ENCODE measurements around the gene PLA2G4C.

Gene PLA2G4C

GRCh38 chr19:48061401-48062344 is 48.9 kb downstream of the PLA2G4C start:
- no peak for DNase-seq (ENCODE audit: low read depth in 2 of 2, low spot score in 1 of 2)

GRCh38 chr19:48060381-48060780 is 50.2 kb downstream of the PLA2G4C start:
- DNase-seq (ENCODE audit: low read depth in 2 of 2, low spot score in 1 of 2): no peak

GRCh38 chr19:48059331-48059730 is 51.3 kb downstream of the PLA2G4C start:
- no peak for DNase-seq (ENCODE audit: low read depth in 2 of 2, low spot score in 1 of 2)

- DNase-seq (ENCODE audit: low read depth in 2 of 2, low spot score in 1 of 2): no peak
Measured at GRCh38 chr19:48053856-48054255, 56.8 kb downstream of the PLA2G4C start.

GRCh38 chr19:48053076-48053475 is 57.5 kb downstream of the PLA2G4C start:
- no peak for DNase-seq (ENCODE audit: low read depth in 2 of 2, low spot score in 1 of 2)

GRCh38 chr19:48051335-48052033 is 59.1 kb downstream of the PLA2G4C start:
- DNase-seq (ENCODE audit: low read depth in 2 of 2, low spot score in 1 of 2): no peak

- DNase-seq (ENCODE audit: low read depth in 2 of 2, low spot score in 1 of 2): no peak
Measured at GRCh38 chr19:48044561-48044960, 66.1 kb downstream of the PLA2G4C start.

GRCh38 chr19:48043675-48044258 is 66.8 kb downstream of the PLA2G4C start, which contains the start of gene CABP5:
Gene CABP5, minus strand, starts transcription at chr19:48044079. Its CDS starts 157 bp downstream, at chr19:48043922.
- DNase-seq (ENCODE audit: low read depth in 2 of 2, low spot score in 1 of 2): no peak

- no peak for DNase-seq (ENCODE audit: low read depth in 2 of 2, low spot score in 1 of 2)
Measured at GRCh38 chr19:48041877-48042580, 68.6 kb downstream of the PLA2G4C start.

GRCh38 chr19:48036765-48037164 is 73.9 kb downstream of the PLA2G4C start:
- DNase-seq (ENCODE audit: low read depth in 2 of 2, low spot score in 1 of 2): no peak

- DNase-seq (ENCODE audit: low read depth in 2 of 2, low spot score in 1 of 2): no peak
Measured at GRCh38 chr19:48033604-48034003, 77.0 kb downstream of the PLA2G4C start.

GRCh38 chr19:48030073-48030472 is 80.5 kb downstream of the PLA2G4C start:
- no peak for DNase-seq (ENCODE audit: low read depth in 2 of 2, low spot score in 1 of 2)

- no peak for DNase-seq (ENCODE audit: low read depth in 2 of 2, low spot score in 1 of 2)
Measured at GRCh38 chr19:48029431-48029830, 81.2 kb downstream of the PLA2G4C start.

GRCh38 chr19:48025480-48025879 is 85.1 kb downstream of the PLA2G4C start:
- DNase-seq (ENCODE audit: low read depth in 2 of 2, low spot score in 1 of 2): no peak

- DNase-seq (ENCODE audit: low read depth in 2 of 2, low spot score in 1 of 2): no peak
Measured at GRCh38 chr19:48023518-48023917, 87.1 kb downstream of the PLA2G4C start.

- DNase-seq (ENCODE audit: low read depth in 2 of 2, low spot score in 1 of 2): no peak
Measured at GRCh38 chr19:48023011-48023410, 87.6 kb downstream of the PLA2G4C start.

GRCh38 chr19:48020686-48021085 is 89.9 kb downstream of the PLA2G4C start:
- DNase-seq (ENCODE audit: low read depth in 2 of 2, low spot score in 1 of 2): no peak

- no peak for DNase-seq (ENCODE audit: low read depth in 2 of 2, low spot score in 1 of 2)
Measured at GRCh38 chr19:48010932-48011758, 99.5 kb downstream of the PLA2G4C start.

GRCh38 chr19:48006762-48007161 is 103.9 kb downstream of the PLA2G4C start:
- no peak for DNase-seq (ENCODE audit: low read depth in 2 of 2, low spot score in 1 of 2)

GRCh38 chr19:48004236-48004635 is 106.4 kb downstream of the PLA2G4C start:
- DNase-seq (ENCODE audit: low read depth in 2 of 2, low spot score in 1 of 2): no peak
